Nephron progenitor cell (in vitro differentiated cells): Measurements from ENCODE around the gene ELAVL1.

Source experiments
- DNase-seq: peaks from one replicate; pipeline ENCODE4 v3.0.0; 2021
- H3K27ac Mint-ChIP-seq: 2 replicates; pipeline ENCODE4 v1.8.0; 2021; ENCODE audit warnings: mild to moderate bottlenecking, moderate library complexity, mixed read lengths
- H3K27me3 Mint-ChIP-seq: 2 replicates; pipeline ENCODE4 v1.8.0; 2021; ENCODE audit warnings: mild to moderate bottlenecking, low read depth, mixed read lengths; ENCODE audit not compliant: poor library complexity
- H3K36me3 Mint-ChIP-seq: 2 replicates; pipeline ENCODE4 v1.8.0; 2021; ENCODE audit warnings: low read depth, mixed read lengths
- H3K4me1 Mint-ChIP-seq: 2 replicates; pipeline ENCODE4 v1.8.0; 2021; ENCODE audit warnings: mixed read lengths
- H3K4me3 Mint-ChIP-seq: 2 replicates; pipeline ENCODE4 v1.8.0; 2021; ENCODE audit warnings: mild to moderate bottlenecking, moderate library complexity, mixed read lengths
- H3K9me3 Mint-ChIP-seq: 2 replicates; pipeline ENCODE4 v1.8.0; 2021; ENCODE audit warnings: mild to moderate bottlenecking, moderate library complexity, mixed read lengths
- CTCF ChIP-seq: fragments of 200-600 bp; sonication (generic); IDR thresholded peaks from 2 replicates; pipeline ENCODE4 v1.5.0; 2021; ENCODE audit warnings: antibody characterized with exemption

ELAVL1 gene

DNA sequence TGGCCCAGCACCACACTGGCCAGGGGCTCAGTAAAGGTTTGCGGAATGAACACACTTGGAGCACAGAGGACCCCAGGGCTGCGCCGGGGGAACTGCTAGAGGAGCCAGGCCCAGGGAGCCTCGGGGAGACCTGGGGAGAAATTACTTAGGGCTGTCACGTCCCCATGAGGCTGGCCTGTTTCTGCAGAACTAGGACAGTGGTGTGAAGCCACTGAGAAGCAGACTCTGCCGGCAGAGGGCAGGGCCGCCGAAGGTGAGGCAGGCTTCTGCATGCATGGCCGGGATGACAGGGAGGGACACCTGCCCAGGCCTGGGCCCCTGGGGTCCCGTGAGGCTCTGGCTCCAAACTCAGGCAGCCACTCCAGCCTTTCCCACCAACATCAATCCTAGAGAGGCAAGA, 26.4 kb downstream of the ELAVL1 start:
- Mint-ChIP-seq H3K27me3 (peaks cover 2% of the 10 kb centered on the region), H3K4me3 (no peak overlapping the region), H3K4me1 (peaks cover 43% of the 10 kb centered on the region), H3K9me3 (no peaks in the 10 kb centered on the region), H3K27ac (no peak overlapping the region), H3K36me3 (peaks cover 42% of the 10 kb centered on the region)
- no peak for TF ChIP-seq CTCF
- DNase-seq: no peak

GRCh38 chr19:7978179-7978825, 27.1 kb downstream of the ELAVL1 start:
- Mint-ChIP-seq H3K27me3 (peaks cover 2% of the 10 kb centered on the region), H3K4me1 (peaks cover 36% of the 10 kb centered on the region), H3K4me3 (no peak overlapping the region), H3K36me3 (peaks cover 42% of the 10 kb centered on the region), H3K9me3 (no peaks in the 10 kb centered on the region), H3K27ac (no peak overlapping the region)
- TF ChIP-seq CTCF: no peak
- DNase-seq: no peak

- Mint-ChIP-seq H3K36me3 (peaks cover 44% of the 10 kb centered on the region), H3K4me1 (peaks cover 30% of the 10 kb centered on the region), H3K27me3 (peaks cover 2% of the 10 kb centered on the region), H3K4me3 (no peak overlapping the region), H3K9me3 (no peaks in the 10 kb centered on the region), H3K27ac (no peak overlapping the region)
- TF ChIP-seq CTCF: no peak
- no peak for DNase-seq
Observed at GRCh38 chr19:7977723-7978040, 27.8 kb downstream of the ELAVL1 start.

DNA sequence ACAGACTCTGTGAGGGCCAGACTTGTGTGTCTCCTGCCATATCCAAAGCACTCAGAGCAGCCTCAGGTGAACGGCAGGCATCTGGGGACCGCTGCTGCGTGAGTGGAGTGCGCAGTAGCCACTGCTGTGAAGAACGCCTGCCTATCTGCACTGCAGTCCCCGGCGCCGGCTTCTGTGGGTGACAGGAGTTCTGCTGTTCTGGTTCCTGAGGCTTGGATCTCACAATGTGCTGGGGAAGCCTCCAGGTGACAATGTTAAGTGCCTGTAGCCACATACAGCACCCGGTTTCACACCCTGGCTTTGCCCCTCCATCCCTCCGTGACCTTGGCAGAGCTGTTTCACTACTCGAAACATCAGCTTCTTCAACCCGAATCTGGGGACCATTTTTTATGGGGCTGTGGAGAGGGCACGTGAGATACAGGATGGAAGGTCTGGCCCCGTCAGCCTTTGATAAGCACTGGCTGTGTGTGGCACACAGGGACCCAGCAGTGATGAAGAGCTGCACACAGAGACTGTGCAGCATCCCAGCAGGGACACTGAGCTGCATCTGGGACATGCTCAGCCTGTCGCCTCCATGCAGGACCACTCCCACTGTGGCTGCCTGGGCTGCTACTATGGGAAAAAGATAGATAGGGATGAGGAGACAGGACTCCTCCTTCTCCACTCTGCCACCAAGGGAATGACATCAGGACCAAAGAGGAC, 28.3 kb downstream of the ELAVL1 start:
- no peak for TF ChIP-seq CTCF
- Mint-ChIP-seq H3K36me3 (peaks cover 42% of the 10 kb centered on the region), H3K27ac (no peak overlapping the region), H3K4me1 (peaks cover 24% of the 10 kb centered on the region), H3K9me3 (no peaks in the 10 kb centered on the region), H3K4me3 (no peak overlapping the region), H3K27me3 (peaks cover 2% of the 10 kb centered on the region)
- DNase-seq: no peak

- no peaks in the 10 kb centered on the region for H3K27me3 Mint-ChIP-seq
- no peak overlapping the region for H3K27ac Mint-ChIP-seq
- H3K4me1 Mint-ChIP-seq: peaks cover 20% of the 10 kb centered on the region
- TF ChIP-seq CTCF: no peak
- no peak overlapping the region for H3K4me3 Mint-ChIP-seq
- H3K36me3 Mint-ChIP-seq: peaks cover 39% of the 10 kb centered on the region
- H3K9me3 Mint-ChIP-seq: no peaks in the 10 kb centered on the region
- DNase-seq: no peak
Observed at GRCh38 chr19:7976461-7976860, 29.0 kb downstream of the ELAVL1 start.

DNA sequence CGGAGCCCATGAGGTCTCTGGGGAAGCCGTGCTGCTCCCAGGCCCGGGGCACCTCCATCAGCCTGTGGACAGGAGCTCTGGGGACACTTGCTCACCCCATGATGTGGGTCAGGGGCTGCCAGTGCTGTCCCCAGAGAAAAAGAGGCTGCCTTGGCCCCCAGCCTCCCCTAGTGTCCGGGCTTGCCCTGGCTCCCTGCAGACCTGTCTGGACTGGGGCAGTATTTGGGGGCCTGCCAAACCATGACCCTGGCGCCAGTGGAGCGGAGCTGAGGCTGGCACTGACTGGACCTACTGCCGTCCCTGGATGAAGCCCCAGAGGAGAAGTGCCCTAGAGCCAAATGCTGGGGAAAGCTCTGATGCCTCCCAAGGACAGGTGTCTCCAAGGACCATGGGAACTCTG, 30.4 kb downstream of the ELAVL1 start:
- no peaks in the 10 kb centered on the region for H3K9me3 Mint-ChIP-seq
- H3K4me3 Mint-ChIP-seq: no peak overlapping the region

More for the DNA sequence above, 30.4 kb downstream of the ELAVL1 start:
- no peaks in the 10 kb centered on the region for H3K27me3 Mint-ChIP-seq
- peaks cover 15% of the 10 kb centered on the region for H3K4me1 Mint-ChIP-seq
- peaks cover 41% of the 10 kb centered on the region for H3K36me3 Mint-ChIP-seq
- no peak overlapping the region for H3K27ac Mint-ChIP-seq
- DNase-seq: no peak
- no peak for TF ChIP-seq CTCF
